Measurements from ENCODE around the gene KBTBD13.
"Not testable (repeated sequence)": the region's sequence is repeated elsewhere in the genome, so short reads cannot be mapped to it uniquely, and the experiment has no call there.

KBTBD13 gene

GRCh38 chr15:65069779-65070546 is 6.6 kb upstream of the KBTBD13 start:
- no peak for DNase-seq

DNA sequence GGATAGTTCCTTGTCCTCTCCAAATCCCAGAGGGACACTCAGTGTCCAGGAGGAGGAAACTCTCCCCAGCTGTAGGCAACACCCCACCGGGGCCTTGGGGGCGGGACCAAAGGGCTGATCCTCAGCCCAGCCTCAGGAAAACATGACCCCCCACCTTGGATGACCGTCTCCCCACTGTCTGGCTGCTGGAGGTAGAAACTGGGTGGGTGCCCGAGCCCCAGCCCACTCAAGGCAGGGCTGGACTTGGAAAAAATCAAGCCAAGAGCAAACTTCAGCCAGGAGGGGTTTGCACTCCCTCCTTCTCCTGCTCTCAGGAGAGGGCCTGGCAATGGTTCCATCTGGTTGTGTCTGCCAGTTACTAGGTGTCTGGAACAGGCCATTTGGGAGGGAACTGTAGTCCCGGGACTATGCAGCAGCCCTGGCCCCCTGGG is 5.2 kb upstream of the KBTBD13 start:
- DNase-seq = no peak

GRCh38 chr15:65072027-65072426 is 4.5 kb upstream of the KBTBD13 start:
- no peak for DNase-seq

DNA sequence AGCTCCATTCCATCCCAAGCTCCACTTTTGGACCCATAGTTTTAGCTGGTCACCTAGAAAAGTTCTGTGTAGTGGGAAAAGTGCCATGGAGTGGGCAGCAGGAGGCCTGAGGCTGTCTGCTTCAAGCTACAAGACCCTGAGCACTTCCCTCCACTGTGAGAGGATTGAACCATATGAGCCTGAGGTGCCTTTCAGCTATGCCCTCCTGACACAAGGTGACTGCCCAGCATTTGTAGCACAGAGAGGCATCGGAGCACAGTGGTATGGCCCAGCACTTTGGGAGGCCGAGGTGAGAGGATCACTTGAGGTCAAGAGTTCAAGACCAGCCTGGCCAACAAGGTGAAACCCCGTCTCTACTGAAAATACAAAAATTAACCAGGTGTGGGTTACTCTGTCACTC is 3.9 kb upstream of the KBTBD13 start:
- DNase-seq = no peak

DNA sequence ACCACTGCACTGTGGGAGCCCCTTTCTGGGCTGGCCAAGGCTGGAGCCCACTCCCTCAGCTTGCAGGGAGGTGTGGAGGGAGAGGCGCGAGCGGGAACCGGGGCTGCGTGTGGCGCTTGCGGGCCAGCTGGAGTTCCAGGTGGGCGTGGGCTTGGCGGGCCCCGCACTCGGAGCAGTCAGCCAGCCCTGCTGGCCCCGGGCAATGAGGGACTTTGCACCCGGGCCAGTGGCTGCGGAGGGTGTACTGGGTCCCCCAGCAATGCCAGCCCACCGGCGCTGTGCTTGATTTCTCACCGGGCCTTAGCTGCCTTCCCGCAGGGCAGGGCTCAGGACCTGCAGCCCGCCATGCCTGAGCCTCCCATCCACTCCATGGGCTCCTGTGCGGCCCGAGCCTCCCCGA is 1.6 kb upstream of the KBTBD13 start:
- DNase-seq = not testable (repeated sequence)

DNA sequence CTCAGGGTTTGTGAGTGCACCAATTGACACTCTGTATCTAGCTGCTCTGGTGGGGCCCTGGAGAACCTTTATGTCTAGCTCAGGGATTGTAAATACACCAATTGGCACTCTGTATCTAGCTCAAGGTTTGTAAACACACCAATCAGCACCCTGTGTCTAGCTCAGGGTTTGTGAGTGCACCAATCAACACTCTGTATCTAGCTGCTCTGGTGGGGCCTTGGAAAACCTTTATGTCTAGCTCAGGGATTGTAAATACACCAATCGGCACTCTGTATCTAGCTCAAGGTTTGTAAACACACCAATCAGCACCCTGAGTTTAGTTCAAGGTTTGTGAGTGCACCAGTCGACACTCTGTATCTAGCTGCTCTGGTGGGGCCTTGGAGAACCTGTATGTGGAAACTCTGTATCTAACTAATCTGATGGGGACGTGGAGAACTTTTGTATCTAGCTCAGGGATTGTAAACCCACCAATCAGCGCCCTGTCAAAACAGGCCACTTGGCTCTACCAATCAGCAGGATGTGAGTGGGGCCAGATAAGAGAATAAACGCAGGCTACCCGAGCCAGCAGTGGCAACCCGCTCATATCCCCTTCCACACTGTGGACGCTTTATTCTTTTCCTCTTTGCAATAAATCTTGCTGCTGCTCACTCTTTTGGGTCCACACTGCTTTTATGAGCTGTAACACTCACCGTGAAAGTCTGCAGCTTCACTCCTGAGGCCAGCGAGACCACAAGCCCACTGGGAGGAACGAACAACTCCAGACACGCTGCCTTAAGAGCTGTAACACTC is 745 bp upstream of the KBTBD13 start:
- DNase-seq = not testable (repeated sequence)

GRCh38 chr15:65077291-65077980 is 890 bp downstream of the KBTBD13 start:
- no peak for DNase-seq

DNA sequence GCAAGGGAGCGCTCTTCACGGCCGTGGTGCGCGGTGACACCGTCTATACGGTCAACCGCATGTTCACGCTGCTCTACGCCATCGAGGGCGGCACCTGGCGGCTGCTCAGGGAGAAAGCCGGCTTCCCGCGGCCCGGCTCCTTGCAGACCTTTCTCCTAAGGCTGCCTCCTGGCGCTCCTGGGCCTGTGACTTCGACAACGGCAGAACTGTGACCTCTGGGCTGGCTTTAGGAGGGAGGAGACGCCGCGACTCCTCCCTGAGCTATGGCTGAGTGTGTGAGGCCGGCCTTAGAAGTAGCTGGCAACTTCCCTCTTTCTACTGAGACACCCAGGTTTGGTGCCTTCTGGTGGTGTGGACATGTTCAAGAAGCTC is 1.4 kb downstream of the KBTBD13 start:
- DNase-seq = no peak

DNA sequence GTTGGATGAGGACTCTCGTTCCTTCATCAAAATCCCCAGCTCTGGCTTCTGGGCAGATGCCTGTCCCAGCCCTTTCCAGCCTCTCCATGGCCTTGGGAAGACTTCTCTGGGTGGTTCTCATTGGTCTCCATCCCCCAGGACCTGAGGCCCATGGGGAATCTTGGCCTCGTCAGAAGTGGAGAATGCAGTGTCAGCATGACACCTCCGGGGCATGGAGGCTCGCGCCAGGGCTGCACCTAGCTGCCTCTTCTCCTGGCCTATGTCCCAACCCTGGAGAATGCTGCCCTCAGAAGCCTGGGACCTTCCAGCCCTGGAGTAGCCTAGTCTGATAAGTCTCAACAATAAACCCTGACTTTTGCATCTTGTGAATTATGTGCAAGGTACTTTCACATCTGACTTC is 3.0 kb downstream of the KBTBD13 start:
- no peak for DNase-seq

DNA sequence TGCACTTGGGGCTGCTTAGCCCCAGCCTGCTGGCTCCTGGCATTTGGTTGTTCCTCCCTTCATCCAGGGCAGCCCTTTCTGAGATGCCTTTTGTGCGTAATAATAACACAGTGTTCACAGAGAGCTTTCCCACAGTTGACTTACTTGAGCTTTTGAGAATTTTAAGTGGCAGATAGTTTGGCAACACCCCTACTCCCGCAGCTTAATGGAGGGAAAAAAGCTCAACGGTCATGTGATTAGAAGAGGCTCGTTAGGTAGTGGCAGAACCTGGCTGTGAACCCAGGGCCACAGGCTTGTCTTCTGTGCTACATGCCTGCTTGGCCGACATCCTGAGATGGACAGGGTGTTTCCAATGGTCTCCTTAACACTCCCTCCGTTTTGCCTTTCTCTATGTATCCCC is 4.7 kb downstream of the KBTBD13 start:
- no peak for DNase-seq

DNA sequence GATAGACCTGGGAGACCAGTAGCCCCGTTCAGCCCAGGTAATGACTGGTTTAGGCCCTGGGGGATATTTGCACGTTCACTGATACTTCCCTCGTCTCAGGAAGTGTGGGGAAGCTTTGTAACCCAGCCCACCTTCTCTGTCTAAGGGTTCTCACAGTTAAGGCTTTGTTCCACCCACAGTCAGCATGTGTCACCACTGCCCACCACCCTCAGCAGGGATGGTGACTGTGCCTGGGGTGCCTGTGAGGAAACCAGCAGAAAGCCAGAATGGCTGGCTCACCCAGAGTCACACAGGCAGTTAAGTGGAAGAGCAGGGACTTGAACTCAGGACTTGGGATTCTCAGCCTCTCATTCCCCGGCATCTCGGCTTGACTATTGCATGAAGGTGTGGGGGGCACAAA is 5.2 kb downstream of the KBTBD13 start:
- no peak for DNase-seq

DNA sequence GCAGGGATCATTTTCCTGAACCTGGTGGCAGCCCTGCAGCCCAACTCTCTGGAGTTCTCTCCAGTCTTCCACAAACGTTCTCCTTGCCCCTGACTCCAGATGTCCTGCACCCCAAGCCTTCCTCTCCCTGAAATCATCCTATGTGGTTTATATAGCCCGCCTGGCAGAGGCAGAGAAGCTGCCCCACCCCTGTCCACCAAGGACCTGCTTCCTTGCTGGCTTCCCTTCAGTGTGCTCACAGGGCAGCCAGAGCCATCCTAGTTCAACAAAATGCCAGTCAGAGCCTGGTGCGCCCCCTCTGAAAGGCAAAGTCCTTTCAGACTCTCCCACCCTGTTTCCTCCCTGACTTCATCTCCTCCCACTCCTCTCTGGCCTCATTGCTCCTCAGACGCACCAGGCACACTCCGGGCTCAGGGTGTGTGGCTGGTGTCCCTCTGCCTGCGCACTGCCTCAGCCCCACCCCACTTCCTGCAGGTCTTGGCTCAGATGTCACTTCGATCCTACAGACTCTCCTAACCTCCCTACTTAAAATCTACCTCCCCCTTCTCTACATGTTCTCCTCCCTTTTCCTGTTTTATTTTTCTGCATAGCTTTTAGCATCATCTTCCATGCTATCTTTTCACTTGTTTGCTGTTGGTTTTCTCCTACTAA is 5.9 kb downstream of the KBTBD13 start:
- no peak for DNase-seq

- DNase-seq = no peak
These were observed 6.7 kb downstream of the KBTBD13 start for GRCh38 chr15:65083262-65083701.

DNA sequence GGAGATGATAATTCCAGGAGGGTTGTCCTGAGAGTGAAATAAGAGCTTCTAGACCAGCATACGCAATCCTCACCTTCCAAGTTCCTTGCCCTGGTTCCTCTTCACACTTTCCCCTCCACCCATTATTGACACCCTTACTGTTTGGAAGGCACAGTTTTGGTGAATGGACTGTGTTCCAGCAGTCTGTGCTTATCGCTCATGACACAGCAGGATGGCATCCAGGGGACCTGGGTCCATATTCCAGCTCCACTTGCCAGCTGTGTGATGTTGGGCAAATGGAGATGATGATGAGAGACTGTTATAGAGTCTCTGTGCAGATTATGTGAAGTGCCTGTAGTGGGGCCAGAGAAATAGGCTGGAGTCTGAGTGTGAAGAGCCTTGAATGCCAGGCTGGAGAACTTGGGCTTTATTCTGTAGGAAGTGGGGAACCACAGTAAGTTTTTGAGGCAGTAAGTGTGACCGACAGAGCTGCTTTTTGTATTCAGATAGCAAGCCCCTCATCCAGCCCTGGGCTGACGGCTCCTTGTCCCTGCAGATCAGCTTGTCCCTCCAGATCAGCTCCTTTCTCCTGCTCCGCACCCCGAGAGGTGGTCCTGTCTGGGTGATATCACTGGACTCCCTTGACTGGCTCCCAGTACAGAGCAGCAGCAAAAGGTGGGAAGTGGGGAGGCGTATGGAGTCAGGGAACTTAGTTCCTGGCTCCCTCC is 8.1 kb downstream of the KBTBD13 start:
- DNase-seq = no peak

DNA sequence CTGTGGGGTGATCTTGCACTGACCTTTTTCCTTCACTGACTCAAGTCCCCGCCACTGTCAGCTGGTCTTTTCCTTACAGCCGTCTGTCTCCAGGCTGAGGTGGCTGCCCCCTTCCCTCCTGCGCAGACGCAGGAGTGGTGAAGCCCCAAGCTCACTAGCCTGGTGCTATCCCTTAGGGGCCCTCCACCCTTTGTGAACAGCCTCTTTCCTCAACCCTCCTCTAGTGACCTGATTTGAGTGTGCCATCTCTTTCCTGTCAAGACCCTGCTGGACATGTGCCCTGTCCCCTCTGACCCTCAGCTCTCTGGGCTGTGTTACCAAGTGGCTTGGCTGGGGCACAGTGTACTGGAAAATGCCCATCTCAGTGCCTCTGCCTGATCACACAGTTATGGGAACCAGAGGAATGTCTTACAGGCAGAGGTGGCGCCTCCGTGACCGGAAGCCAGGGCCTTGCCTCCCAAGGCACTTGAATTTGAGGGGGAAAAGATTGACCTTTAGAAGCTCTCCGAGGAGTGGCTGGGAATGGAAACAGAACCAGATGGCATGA is 8.7 kb downstream of the KBTBD13 start:
- no peak for DNase-seq

DNA sequence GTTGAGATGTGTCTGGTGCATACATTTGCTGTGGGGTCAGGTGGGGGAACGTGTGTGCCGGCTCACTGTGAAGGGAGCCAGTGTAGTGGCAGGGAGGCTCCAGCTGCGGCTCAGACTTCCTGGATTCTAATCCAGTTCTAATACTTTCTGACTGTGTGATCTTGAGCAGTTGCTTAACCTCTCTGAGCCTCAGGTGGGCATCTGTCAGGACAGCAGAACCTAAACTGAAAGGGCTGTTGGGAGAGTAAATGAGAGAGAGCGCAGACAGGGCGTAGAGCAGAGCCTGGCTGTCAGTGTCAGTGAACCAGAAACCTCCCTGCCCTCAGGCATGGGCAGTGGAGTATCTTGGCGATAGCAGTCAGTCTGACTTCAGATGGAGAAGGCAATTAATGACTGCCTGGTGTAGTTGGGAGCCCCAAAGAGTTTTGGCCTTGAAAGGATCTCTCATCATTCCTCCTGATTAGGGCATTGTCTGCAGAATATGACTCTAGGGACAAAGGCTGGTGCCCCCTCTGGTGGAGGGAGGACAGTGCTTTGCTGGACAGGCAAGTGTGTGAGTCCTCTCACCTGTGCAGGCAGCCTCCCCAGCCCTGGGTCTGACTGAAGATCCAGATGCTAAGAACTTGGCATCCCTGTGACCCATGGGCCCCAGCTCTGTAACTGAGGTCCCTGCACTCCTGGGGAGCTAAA is 9.6 kb downstream of the KBTBD13 start:
- DNase-seq = no peak

GRCh38 chr15:65086680-65087111 is 10.2 kb downstream of the KBTBD13 start:
- DNase-seq = no peak

GRCh38 chr15:65087411-65087810 is 10.9 kb downstream of the KBTBD13 start:
- DNase-seq = no peak

DNA sequence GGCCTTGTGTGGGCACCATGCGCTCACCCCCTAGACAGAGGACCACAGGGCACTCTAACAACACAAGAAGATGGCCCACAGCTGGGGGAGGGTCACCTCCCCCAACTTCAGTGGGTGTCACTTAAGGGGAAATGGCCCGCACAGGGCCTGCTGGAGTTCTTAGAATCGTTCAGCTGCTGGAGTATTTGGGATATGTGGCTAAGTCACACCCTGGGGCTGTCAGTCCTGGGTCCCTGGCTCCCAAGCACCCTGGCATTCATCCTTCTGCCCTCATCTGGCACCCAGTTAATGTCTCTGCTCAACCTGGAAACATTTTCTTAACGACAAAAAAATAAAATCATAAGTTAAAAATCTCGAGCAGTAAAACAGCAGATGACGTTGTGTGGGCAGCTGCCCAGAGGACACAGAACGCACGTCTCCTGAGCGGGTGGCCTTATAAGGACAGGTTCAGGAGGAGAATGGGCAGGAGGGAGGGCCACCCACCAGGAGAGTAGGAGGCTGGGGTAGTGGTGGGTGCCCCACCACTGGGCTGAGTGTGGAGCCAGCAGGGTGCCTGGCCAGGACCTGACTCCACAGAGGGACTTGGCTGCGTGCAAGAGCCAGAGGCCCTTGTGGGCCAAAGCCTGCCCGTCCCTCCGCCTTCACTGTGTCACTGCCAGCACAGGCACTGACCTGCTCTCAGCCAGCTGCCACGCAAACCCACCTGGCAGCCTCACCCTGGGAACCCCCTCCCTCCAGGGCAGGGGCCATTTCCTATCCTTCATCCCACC is 11.5 kb downstream of the KBTBD13 start:
- DNase-seq = no peak

DNA sequence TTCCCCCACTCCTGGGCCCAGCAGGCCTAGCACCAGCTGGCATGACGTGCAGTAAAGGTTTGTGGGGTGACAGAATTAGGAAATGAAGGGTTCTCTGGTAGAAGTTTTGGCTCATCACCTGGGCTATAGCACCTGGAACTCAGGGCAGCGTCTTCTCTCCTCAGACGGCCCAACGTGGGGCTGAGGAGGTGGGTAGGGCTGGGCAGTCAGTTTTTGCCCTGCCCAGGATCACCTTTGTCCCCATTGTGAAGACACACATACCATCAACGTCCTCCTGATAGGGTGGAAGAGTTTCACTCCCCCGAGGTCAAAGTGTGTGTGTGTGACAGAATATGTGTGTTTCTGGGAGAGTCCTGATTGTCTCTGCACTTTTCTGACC is 12.1 kb downstream of the KBTBD13 start:
- DNase-seq = no peak
